GM19240 (cell line): ENCODE measurements around the gene BCKDHA.
"Not testable (repeated sequence)": the region's sequence is repeated elsewhere in the genome, so short reads cannot be mapped to it uniquely, and the experiment has no call there.

Source experiments
- DNase-seq: peaks from one replicate; pipeline ENCODE4 v3.0.0; 2011; ENCODE audit warnings: low spot score; ENCODE audit not compliant: insufficient read length

Gene BCKDHA

GRCh38 chr19:41443813-41444455, 46.3 kb downstream of the BCKDHA start:
- DNase-seq = no peak

DNA sequence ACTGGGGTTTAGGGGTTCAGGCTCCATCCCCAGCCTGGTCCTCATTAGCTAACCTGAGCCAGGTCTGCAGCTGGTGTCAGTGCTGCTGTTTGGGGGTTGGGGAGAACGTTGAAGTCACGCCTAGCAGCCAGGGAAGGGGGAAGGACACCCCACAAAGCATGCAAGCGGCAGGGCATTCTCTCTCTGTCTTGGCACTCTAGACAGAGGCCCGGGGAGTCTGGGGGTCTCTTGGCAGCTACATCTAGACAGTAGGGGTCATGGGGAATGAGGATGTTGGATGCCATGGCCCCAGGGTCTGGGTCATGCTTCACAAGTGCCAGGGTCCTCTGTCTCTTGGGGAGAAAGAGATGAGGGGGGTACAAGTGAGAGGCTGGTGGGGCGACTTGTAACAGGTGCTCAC, 48.0 kb downstream of the BCKDHA start:
- DNase-seq = no peak

GRCh38 chr19:41447732-41448332, 50.2 kb downstream of the BCKDHA start:
- no peak for DNase-seq

- peak; percentile 67 for DNase-seq
Measured at GRCh38 chr19:41449079-41449864, 51.7 kb downstream of the BCKDHA start.

GRCh38 chr19:41449865-41450178, 52.2 kb downstream of the BCKDHA start:
- DNase-seq = no peak

DNA sequence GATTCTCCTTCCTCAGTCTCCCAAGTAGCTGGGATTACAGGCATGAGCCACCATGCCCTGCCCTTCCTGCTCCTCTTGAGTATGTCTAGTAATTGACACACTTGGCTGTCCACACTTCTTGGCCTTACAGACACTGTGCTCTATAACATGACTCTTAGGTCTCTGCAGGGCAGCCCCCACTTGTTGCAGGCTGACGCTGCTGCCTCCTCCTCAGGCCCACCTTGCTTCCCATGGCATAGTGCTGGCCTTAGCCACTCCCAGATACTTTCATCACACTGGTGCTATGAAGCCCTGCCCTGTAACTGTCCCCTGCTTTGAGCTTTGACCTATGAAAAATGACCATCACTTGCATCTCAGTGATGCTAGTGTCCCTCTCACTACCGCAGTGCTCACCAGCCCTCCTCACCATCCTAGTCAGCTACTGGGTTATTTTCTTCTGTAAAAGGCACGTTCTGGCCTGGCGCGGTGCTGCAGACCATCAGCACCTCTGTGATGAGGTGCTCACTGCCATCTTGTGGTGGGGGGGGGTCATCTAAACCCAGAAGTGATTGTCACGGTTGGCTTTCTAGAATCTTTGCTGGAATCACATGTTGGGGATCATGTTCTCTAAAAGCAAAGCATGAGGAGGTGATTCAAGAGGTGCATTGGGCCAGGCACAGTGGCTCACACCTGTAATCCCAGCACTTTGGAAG, 55.1 kb downstream of the BCKDHA start:
- DNase-seq = no peak

- no peak for DNase-seq
Measured at GRCh38 chr19:41455936-41456335, 58.3 kb downstream of the BCKDHA start.

DNA sequence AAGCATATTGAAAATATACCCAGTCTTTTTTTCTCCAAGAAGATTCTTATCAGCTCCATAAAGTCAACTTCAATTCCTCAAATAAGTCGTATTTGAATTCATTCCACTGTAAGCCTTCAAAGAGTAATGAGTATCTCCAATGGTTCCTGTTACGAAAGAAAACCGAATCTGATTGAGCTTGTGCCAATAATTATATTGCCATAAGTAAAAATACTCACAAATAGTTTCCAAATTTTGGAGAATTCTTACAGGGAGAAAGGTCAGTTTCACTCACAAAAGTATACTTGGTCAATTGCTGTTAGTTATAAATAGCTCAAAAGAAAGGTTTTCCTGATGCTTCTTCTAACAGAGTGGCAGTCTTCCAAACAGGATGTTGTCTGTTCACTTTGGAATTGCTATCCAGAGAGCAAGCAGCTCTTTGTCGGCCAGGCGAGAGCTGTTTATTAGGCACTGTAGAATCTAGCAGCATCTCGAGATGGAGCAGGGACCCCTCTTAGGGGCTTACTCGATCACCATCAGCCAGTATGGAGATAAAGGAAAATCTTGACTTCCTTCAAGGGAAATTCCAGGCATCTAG, 58.8 kb downstream of the BCKDHA start:
- no peak for DNase-seq

GRCh38 chr19:41457241-41457640, 59.6 kb downstream of the BCKDHA start:
- DNase-seq = peak; percentile 34

- DNase-seq = no peak
Measured at GRCh38 chr19:41462497-41462896, 64.9 kb downstream of the BCKDHA start.

GRCh38 chr19:41463257-41464256, 65.9 kb downstream of the BCKDHA start:
- DNase-seq = not testable (repeated sequence)
